OCI-LY3 (cell line): ENCODE results near the gene CCDC85A.

Experiments
- EZH2phosphoT487 ChIP-seq: fragments of 200-600 bp; shearing (Covaris generic); IDR thresholded peaks from 2 replicates; pipeline ENCODE4 v1.6.1; 2018; ENCODE audit warnings: antibody characterized with exemption, mixed run types, low read depth
- TF ChIP-seq, protein P1 (sequence below): fragments of 200-600, 300-600 bp; sonication (generic); IDR thresholded peaks from 2 replicates; pipeline ENCODE4 v1.5.1; 2014; ENCODE audit warnings: antibody characterized with exemption, low read length, low read depth

DNA sequence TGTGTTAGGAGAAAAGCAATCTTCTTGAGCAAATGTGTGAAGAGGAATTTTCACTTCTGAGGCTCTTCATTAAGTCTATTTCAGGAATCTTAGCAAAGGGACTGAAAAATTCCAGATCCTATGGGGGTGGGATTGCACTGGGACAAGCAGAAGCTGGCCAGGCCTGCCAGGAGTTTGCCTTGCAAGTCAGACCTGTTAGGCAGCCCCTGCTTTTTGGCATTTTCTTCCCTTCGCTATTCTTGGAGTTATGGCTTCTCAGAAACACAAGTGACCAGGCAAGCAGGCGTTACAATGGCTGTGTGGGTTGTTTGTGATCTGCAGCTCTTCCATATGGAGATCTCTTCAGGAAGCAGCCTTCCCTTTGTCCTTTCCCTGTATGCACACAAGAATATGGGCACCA, 8.0 kb upstream of the CCDC85A start:
- TF ChIP-seq, protein P1, sequence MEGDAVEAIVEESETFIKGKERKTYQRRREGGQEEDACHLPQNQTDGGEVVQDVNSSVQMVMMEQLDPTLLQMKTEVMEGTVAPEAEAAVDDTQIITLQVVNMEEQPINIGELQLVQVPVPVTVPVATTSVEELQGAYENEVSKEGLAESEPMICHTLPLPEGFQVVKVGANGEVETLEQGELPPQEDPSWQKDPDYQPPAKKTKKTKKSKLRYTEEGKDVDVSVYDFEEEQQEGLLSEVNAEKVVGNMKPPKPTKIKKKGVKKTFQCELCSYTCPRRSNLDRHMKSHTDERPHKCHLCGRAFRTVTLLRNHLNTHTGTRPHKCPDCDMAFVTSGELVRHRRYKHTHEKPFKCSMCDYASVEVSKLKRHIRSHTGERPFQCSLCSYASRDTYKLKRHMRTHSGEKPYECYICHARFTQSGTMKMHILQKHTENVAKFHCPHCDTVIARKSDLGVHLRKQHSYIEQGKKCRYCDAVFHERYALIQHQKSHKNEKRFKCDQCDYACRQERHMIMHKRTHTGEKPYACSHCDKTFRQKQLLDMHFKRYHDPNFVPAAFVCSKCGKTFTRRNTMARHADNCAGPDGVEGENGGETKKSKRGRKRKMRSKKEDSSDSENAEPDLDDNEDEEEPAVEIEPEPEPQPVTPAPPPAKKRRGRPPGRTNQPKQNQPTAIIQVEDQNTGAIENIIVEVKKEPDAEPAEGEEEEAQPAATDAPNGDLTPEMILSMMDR: no peak
- no peak for TF ChIP-seq EZH2phosphoT487
